HepG2 (cell line): ENCODE results near the gene TMEM250. TPM values are rescaled to one million over a fixed set of nuclear protein-coding genes. Genes with fewer than 3 reads are reported as not detected.

ENCODE experiments used
- ARHGAP35 ChIP-seq: sonication (generic); formaldehyde crosslinking; IDR thresholded peaks from 2 replicates; pipeline ENCODE4 v1.9.0; 2022; ENCODE audit warnings: mild to moderate bottlenecking, inconsistent platforms, moderate library complexity, missing genetic modification reagents, borderline replicate concordance
- CC2D1A ChIP-seq: sonication (generic); formaldehyde crosslinking; IDR thresholded peaks from 2 replicates; pipeline ENCODE4 v1.8.1; 2023; ENCODE audit warnings: mild to moderate bottlenecking, missing genetic modification reagents
- HNRNPLL ChIP-seq: fragments of 200-400 bp; formaldehyde crosslinking; IDR thresholded peaks from 2 replicates; pipeline ENCODE4 v1.6.1; 2017; ENCODE audit warnings: mild to moderate bottlenecking, low read depth, low read length; ENCODE audit not compliant: poor library complexity, severe bottlenecking
- PAWR ChIP-seq: sonication (generic); formaldehyde crosslinking; IDR thresholded peaks from 2 replicates; pipeline ENCODE4 v1.4.0; 2020; ENCODE audit warnings: missing genetic modification reagents, mild to moderate bottlenecking, borderline replicate concordance
- POLR2G ChIP-seq: fragments of 200-400 bp; formaldehyde crosslinking; IDR thresholded peaks from 2 replicates; pipeline ENCODE4 v1.6.1; 2018; ENCODE audit warnings: mild to moderate bottlenecking, low read depth, low read length, moderate library complexity
- SYNCRIP ChIP-seq: fragments of 200-400 bp; formaldehyde crosslinking; IDR thresholded peaks from 2 replicates; pipeline ENCODE4 v1.6.1; 2018; ENCODE audit warnings: mild to moderate bottlenecking, low read depth, low read length; ENCODE audit not compliant: insufficient read depth
- polyA plus RNA-seq, 8 experiments: library from polyadenylated mRNA; depleted of rRNA in 3 of 8; stranded (reverse) in 7 of 8; unstranded in 1 of 8; fragments of >200 nt; fragmentation: Illumina TruSeq in 4 of 8; extraction: Trizol in 4 of 8; gene quantifications; 2 replicates each; pipeline versions ENCODE4 v1.2.1 to v1.2.3, GENCODE V29; 2011 to 2016; ENCODE audit warnings: low read depth in 4 of 8, missing spikeins in 1 of 8, mixed read lengths in 1 of 8; ENCODE audit not compliant: insufficient read depth in 1 of 8
- total RNA-seq, 5 experiments: library from RNA; depleted of rRNA; stranded (reverse); fragments of >200 nt; fragmentation: Illumina TruSeq; extraction: Trizol; gene quantifications; 2 replicates each; pipeline ENCODE4 v1.2.3, GENCODE V29; 2016; ENCODE audit warnings: low read depth in 1 of 5
- TF ChIP-seq, protein P1 (sequence below): sonication (generic); formaldehyde crosslinking; IDR thresholded peaks from 2 replicates; pipeline ENCODE4 v1.4.0; 2020; ENCODE audit warnings: missing genetic modification reagents, borderline replicate concordance
- TF ChIP-seq, protein P2 (sequence below): sonication (generic); formaldehyde crosslinking; IDR thresholded peaks from 2 replicates; pipeline ENCODE4 v1.4.0; 2020; ENCODE audit warnings: missing genetic modification reagents
- TF ChIP-seq, protein P3 (sequence below): sonication (generic); formaldehyde crosslinking; IDR thresholded peaks from 2 replicates; pipeline ENCODE4 v1.4.0; 2020; ENCODE audit warnings: missing genetic modification reagents, borderline replicate concordance
- TF ChIP-seq, protein P4 (sequence below): sonication (generic); formaldehyde crosslinking; IDR thresholded peaks from 2 replicates; pipeline ENCODE4 v1.5.1; 2020; ENCODE audit warnings: mild to moderate bottlenecking, moderate library complexity, missing genetic modification reagents
- TF ChIP-seq, protein P5 (sequence below): sonication (generic); formaldehyde crosslinking; IDR thresholded peaks from 2 replicates; pipeline ENCODE4 v1.9.0; 2022; ENCODE audit warnings: missing genetic modification reagents, mild to moderate bottlenecking, borderline replicate concordance

The TMEM250 gene
- total and polyA plus RNA-seq, 2 of the 13 experiments (the other 11 are each of a cell fraction or from before 2014, with no cell fraction given), result 5.5 to 13.9 TPM

DNA sequence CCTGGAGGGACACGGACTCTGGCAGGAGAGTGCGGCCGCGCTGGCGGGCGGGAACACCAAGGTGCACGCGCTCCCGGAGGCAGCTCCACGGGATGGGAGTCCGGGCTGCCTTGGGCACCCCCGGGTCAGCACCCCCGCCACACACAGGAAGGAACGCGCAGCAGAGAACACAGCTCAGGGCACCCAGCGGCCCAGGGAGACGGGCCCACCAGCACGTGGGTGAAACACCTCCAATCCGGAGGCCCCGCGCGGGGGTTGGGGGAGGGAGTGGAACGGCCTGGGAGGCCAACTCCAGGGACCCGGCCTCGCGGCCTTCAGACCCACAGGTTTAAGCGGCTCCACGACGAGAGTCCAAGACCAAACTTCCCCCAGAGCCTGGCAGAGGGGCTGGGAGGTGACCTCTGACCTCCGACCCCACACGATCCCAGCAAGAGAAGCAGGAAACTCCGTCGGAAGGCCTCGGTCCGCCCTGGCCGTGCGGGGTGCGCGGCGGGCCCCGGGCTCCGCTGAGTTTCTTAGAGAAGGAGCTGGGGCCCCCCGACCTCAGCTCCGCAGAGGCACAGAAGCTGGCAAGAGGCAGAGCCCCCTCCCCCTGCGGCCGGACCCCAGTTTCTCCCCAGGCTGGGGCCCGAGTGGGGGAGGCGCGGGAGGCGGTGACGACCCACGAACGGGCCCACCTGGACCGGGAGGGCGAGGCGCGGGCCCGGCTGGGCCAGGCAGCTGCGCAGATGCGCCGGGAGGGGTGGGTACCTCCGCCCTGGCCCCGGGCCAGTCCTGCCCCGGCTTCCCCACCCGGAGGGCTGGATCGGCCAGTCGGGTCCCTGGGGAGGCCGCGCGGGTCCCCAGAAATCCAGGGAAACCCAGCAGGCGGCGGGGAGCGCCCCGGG, 24.4 kb downstream of the TMEM250 start (continued):
- TF ChIP-seq, protein P1, sequence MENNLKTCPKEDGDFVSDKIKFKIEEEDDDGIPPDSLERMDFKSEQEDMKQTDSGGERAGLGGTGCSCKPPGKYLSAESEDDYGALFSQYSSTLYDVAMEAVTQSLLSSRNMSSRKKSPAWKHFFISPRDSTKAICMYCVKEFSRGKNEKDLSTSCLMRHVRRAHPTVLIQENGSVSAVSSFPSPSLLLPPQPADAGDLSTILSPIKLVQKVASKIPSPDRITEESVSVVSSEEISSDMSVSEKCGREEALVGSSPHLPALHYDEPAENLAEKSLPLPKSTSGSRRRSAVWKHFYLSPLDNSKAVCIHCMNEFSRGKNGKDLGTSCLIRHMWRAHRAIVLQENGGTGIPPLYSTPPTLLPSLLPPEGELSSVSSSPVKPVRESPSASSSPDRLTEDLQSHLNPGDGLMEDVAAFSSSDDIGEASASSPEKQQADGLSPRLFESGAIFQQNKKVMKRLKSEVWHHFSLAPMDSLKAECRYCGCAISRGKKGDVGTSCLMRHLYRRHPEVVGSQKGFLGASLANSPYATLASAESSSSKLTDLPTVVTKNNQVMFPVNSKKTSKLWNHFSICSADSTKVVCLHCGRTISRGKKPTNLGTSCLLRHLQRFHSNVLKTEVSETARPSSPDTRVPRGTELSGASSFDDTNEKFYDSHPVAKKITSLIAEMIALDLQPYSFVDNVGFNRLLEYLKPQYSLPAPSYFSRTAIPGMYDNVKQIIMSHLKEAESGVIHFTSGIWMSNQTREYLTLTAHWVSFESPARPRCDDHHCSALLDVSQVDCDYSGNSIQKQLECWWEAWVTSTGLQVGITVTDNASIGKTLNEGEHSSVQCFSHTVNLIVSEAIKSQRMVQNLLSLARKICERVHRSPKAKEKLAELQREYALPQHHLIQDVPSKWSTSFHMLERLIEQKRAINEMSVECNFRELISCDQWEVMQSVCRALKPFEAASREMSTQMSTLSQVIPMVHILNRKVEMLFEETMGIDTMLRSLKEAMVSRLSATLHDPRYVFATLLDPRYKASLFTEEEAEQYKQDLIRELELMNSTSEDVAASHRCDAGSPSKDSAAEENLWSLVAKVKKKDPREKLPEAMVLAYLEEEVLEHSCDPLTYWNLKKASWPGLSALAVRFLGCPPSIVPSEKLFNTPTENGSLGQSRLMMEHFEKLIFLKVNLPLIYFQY (CRISPR knock-in tag), result no peak
- TF ChIP-seq CC2D1A (CRISPR knock-in tag) (no peak), ARHGAP35 (no peak), PAWR (CRISPR knock-in tag) (no peak), SYNCRIP (no peak), POLR2G (peak; percentile 68), HNRNPLL (no peak)
- TF ChIP-seq, protein P2, sequence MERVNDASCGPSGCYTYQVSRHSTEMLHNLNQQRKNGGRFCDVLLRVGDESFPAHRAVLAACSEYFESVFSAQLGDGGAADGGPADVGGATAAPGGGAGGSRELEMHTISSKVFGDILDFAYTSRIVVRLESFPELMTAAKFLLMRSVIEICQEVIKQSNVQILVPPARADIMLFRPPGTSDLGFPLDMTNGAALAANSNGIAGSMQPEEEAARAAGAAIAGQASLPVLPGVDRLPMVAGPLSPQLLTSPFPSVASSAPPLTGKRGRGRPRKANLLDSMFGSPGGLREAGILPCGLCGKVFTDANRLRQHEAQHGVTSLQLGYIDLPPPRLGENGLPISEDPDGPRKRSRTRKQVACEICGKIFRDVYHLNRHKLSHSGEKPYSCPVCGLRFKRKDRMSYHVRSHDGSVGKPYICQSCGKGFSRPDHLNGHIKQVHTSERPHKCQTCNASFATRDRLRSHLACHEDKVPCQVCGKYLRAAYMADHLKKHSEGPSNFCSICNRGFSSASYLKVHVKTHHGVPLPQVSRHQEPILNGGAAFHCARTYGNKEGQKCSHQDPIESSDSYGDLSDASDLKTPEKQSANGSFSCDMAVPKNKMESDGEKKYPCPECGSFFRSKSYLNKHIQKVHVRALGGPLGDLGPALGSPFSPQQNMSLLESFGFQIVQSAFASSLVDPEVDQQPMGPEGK (CRISPR knock-in tag), result peak; percentile 90
- TF ChIP-seq, protein P3, sequence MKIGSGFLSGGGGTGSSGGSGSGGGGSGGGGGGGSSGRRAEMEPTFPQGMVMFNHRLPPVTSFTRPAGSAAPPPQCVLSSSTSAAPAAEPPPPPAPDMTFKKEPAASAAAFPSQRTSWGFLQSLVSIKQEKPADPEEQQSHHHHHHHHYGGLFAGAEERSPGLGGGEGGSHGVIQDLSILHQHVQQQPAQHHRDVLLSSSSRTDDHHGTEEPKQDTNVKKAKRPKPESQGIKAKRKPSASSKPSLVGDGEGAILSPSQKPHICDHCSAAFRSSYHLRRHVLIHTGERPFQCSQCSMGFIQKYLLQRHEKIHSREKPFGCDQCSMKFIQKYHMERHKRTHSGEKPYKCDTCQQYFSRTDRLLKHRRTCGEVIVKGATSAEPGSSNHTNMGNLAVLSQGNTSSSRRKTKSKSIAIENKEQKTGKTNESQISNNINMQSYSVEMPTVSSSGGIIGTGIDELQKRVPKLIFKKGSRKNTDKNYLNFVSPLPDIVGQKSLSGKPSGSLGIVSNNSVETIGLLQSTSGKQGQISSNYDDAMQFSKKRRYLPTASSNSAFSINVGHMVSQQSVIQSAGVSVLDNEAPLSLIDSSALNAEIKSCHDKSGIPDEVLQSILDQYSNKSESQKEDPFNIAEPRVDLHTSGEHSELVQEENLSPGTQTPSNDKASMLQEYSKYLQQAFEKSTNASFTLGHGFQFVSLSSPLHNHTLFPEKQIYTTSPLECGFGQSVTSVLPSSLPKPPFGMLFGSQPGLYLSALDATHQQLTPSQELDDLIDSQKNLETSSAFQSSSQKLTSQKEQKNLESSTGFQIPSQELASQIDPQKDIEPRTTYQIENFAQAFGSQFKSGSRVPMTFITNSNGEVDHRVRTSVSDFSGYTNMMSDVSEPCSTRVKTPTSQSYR, result peak; percentile 74; the same call in 1 of the 2 replicates
- TF ChIP-seq, protein P4, sequence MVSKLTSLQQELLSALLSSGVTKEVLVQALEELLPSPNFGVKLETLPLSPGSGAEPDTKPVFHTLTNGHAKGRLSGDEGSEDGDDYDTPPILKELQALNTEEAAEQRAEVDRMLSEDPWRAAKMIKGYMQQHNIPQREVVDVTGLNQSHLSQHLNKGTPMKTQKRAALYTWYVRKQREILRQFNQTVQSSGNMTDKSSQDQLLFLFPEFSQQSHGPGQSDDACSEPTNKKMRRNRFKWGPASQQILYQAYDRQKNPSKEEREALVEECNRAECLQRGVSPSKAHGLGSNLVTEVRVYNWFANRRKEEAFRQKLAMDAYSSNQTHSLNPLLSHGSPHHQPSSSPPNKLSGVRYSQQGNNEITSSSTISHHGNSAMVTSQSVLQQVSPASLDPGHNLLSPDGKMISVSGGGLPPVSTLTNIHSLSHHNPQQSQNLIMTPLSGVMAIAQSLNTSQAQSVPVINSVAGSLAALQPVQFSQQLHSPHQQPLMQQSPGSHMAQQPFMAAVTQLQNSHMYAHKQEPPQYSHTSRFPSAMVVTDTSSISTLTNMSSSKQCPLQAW, result no peak
- TF ChIP-seq, protein P5, sequence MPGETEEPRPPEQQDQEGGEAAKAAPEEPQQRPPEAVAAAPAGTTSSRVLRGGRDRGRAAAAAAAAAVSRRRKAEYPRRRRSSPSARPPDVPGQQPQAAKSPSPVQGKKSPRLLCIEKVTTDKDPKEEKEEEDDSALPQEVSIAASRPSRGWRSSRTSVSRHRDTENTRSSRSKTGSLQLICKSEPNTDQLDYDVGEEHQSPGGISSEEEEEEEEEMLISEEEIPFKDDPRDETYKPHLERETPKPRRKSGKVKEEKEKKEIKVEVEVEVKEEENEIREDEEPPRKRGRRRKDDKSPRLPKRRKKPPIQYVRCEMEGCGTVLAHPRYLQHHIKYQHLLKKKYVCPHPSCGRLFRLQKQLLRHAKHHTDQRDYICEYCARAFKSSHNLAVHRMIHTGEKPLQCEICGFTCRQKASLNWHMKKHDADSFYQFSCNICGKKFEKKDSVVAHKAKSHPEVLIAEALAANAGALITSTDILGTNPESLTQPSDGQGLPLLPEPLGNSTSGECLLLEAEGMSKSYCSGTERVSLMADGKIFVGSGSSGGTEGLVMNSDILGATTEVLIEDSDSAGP (CRISPR knock-in tag), result peak; percentile 45
